Stimulated activated CD8-positive, alpha-beta memory T cell treated with anti-CD3 and anti-CD28 coated beads, Interleukin-7, amount 100 ng/mL, for 4 hours (primary cell): ENCODE results near the gene DOCK7.

ENCODE experiments used
- DNase-seq, 2 donors: peaks; one replicate each; pipeline ENCODE4 v3.0.0-alpha.2; 2020; ENCODE audit warnings: low read depth in 2 of 2

DOCK7 gene

GRCh38 chr1:62417351-62417999 is 270.7 kb downstream of the DOCK7 start:
- DNase-seq: no peak

DNA sequence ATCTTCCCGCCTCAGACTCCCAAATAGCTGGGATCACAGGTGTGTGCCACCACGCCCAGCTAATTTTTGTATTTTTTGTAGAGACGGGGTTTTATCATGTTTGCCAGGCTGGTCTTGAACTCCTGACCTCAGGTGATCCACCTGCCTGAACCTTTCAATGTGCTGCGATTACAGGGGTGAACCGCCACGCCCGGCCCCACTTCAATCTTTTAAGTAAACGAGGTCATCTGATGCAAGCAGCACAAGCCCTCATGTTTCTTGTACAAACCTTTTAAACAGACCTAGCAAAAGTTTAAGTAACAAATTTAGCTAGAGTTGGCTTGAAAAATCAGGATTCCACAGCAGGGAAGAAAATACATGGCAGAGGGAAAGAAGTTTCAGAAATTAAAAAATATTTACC is 272.5 kb downstream of the DOCK7 start:
- DNase-seq: no peak

DNA sequence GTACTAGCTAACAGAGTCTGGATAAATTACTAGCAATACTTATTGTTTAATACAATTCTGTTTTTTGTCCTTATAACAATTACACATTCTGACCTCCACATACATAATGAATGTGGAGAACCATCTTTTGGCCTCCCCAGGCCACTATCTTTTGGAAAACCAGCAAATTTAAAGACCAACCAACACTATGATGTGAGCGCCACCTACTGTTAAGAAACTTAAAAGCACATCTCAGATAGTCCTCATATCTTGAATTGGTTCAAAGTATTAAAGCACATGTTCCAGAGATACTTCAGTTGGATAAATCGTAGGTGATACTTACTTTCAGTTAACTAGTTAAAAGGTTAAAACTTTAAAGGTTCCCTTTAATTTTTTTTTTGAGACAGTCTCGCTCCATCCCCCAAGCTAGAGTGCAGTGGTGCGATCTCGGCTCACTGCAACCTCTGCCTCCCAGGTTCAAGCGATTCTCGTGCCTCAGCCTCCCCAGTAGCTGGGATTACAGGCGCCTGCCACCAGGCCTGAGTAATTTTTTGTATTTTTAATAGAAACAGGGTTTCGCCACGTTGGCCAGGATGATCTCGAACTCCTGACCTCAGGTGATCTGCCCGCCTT is 280.7 kb downstream of the DOCK7 start:
- DNase-seq: no peak

DNA sequence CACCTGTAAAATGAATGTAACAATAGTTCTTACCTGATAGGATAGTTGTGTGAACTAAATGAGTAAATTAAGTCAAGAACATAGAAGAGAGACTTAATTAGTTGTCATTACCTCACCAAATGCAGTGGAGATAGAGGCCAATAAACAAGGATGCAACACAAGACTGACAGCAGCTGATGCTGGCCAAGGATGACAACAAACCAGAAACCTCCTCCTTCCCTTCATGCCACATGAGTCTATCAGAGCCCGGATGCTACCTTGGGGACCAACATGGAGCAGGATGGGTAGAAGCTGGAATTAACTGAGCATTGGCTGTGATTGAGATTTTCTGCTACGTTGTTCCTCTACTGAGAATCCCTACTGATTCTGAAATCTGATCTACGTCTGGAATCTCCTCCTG is 281.6 kb downstream of the DOCK7 start:
- DNase-seq: no peak

DNA sequence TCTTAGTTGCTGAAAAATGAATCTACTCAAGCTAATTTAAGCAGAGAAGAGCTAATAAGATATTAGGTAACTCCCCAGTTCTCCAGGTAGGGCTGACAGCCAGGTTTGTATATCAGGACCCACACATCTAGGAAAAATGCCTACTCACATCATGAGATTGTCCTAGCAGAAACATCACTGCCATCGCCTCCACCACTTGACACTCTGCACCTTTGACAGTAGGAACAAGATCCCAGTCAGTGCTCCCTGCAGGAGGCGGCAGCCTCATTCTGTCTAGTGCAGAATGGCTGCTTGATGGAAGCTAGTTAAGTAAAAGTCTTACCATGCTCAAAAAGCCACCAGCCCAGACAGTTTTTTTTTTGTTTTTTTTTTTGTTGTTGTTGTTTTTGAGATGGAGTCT is 282.9 kb downstream of the DOCK7 start:
- no peak for DNase-seq
